GM23248 (cell line): ENCODE measurements around the gene TREX2. TPM values are rescaled to one million over a fixed set of nuclear protein-coding genes. Genes with fewer than 3 reads are reported as not detected.

Experiments used
- DNase-seq: peaks from one replicate; pipeline ENCODE4 v3.0.0-alpha.2; 2015
- H2AFZ ChIP-seq: fragments of 200-600 bp; sonication (generic); 2 replicates; pipeline ENCODE4 v1.6.1; 2016; ENCODE audit warnings: antibody characterized with exemption
- H3F3A ChIP-seq: fragments of 200-600 bp; sonication (generic); 2 replicates; pipeline ENCODE4 v1.6.1; 2016; ENCODE audit warnings: mild to moderate bottlenecking, antibody characterized with exemption, mixed run types; ENCODE audit not compliant: insufficient read depth
- H3K27ac ChIP-seq: fragments of 200-600 bp; sonication (generic); 2 replicates; pipeline ENCODE4 v1.5.1; 2016; ENCODE audit warnings: mild to moderate bottlenecking
- H3K27me3 ChIP-seq: fragments of 200-600 bp; sonication (generic); replicated peaks from 2 replicates; pipeline ENCODE4 v1.6.1; 2016; ENCODE audit warnings: mild to moderate bottlenecking; ENCODE audit not compliant: insufficient read depth
- H3K36me3 ChIP-seq: fragments of 200-600 bp; sonication (generic); 2 replicates; pipeline ENCODE4 v1.6.1; 2016; ENCODE audit warnings: low read depth, mild to moderate bottlenecking
- H3K4me1 ChIP-seq: fragments of 200-600 bp; sonication (generic); 2 replicates; pipeline ENCODE4 v1.6.1; 2016; ENCODE audit warnings: mild to moderate bottlenecking; ENCODE audit not compliant: insufficient read depth
- H3K4me2 ChIP-seq: fragments of 200-600 bp; sonication (generic); one replicate; pipeline ENCODE4 v1.6.1; 2016; ENCODE audit warnings: mild to moderate bottlenecking; ENCODE audit not compliant: unreplicated experiment
- H3K4me3 ChIP-seq: fragments of 200-600 bp; sonication (generic); 2 replicates; pipeline ENCODE4 v1.5.1; 2016; ENCODE audit warnings: mild to moderate bottlenecking
- H3K79me2 ChIP-seq: fragments of 200-600 bp; sonication (generic); 2 replicates; pipeline ENCODE4 v1.6.1; 2016; ENCODE audit warnings: mild to moderate bottlenecking; ENCODE audit not compliant: insufficient read depth
- H3K9ac ChIP-seq: fragments of 200-600 bp; sonication (generic); 2 replicates; pipeline ENCODE4 v1.6.1; 2016; ENCODE audit warnings: mild to moderate bottlenecking
- H3K9me2 ChIP-seq: fragments of 200-600 bp; sonication (generic); 2 replicates; pipeline ENCODE4 v1.6.1; 2016; ENCODE audit warnings: mixed run types, mild to moderate bottlenecking, moderate library complexity; ENCODE audit not compliant: insufficient read depth
- H3K9me3 ChIP-seq: fragments of 200-600 bp; sonication (generic); one replicate; pipeline ENCODE4 v1.6.1; 2017; ENCODE audit warnings: low read depth
- H4K20me1 ChIP-seq: fragments of 200-600 bp; sonication (generic); 2 replicates; pipeline ENCODE4 v1.6.0; 2016; ENCODE audit not compliant: insufficient read depth
- EZH2 ChIP-seq: fragments of 200-600 bp; sonication (generic); IDR thresholded peaks from 2 replicates; pipeline ENCODE4 v1.6.1; 2018; ENCODE audit warnings: antibody characterized with exemption, mild to moderate bottlenecking; ENCODE audit not compliant: insufficient read depth, poor library complexity, severe bottlenecking
- EZH2phosphoT487 ChIP-seq: fragments of 200-600 bp; sonication (generic); IDR thresholded peaks from 2 replicates; pipeline ENCODE4 v1.6.1; 2018; ENCODE audit warnings: antibody characterized with exemption, moderate library complexity, mild to moderate bottlenecking, low read depth; ENCODE audit not compliant: insufficient read depth
- WGBS, 2 experiments: methylation state at CpG; one replicate each; pipeline ENCODE4 v1.1.6; 2015 to 2017; ENCODE audit warnings: low lambda C conversion rate in 2 of 2, low coverage in 1 of 2; ENCODE audit errors: missing lambda C conversion rate in 2 of 2; 5-methylcytosine and 5-hydroxymethylcytosine counted together
- in situ Hi-C: fragments of 300-500 bp; cut with MboI; formaldehyde crosslinking; loops from 2 replicates; pipeline ENCODE4 v1.15.0; 2020
- polyA plus RNA-seq: library from polyadenylated mRNA; unstranded; fragments of >200 nt; fragmentation: Nextera tagmentation; extraction: Ambion mirVana; gene quantifications from 2 replicates; pipeline ENCODE4 v1.2.1, GENCODE V29; 2016
- total RNA-seq: library from RNA; depleted of rRNA; stranded (reverse); fragments of >200 nt; shearing (Covaris generic); gene quantifications from 2 replicates; pipeline ENCODE4 v1.2.3, GENCODE V29; 2014

Gene TREX2
- total and polyA plus RNA-seq, 2 experiments from 2014 or later: 0.24 to 0.76 TPM

GRCh38 chrX:153475271-153475670 is 29.4 kb upstream of the TREX2 start:
- Histone ChIP-seq H3K4me2 (peak overlapping the region; percentile 48), H4K20me1 (no peaks in the 10 kb centered on the region), H3K79me2 (no peaks in the 10 kb centered on the region), H3K4me3 (peak overlapping the region; percentile 47), H3K9ac (peak overlapping the region; percentile 55), H2AFZ (no peak overlapping the region), H3K9me2 (no peaks in the 10 kb centered on the region), H3F3A (0 out of 2 replicates have a peak, but pooled peaks cover 4% of the 10 kb centered on the region), H3K36me3 (no peaks in the 10 kb centered on the region), H3K27ac (peak overlapping the region; percentile 33), H3K4me1 (peaks cover 28% of the 10 kb centered on the region), H3K9me3 (no peaks in the 10 kb centered on the region), H3K27me3 (no peaks in the 10 kb centered on the region)
- 25% methylated on average over 4 to 7 of the region's 7 CpGs for WGBS, 2 experiments
- peak; percentile 33 for DNase-seq
- TF ChIP-seq EZH2phosphoT487 (no peak), EZH2 (no peak)
- in situ Hi-C loops: no loop called here

- H3K4me1 ChIP-seq: peaks cover 28% of the 10 kb centered on the region
- peak overlapping the region; percentile 33 for H3K27ac ChIP-seq
- no peaks in the 10 kb centered on the region for H3K79me2 ChIP-seq
- H3K27me3 ChIP-seq: no peaks in the 10 kb centered on the region
- peak; percentile 83 for DNase-seq
- no peaks in the 10 kb centered on the region for H4K20me1 ChIP-seq
- no peaks in the 10 kb centered on the region for H3K9me3 ChIP-seq
- H3K4me2 ChIP-seq: peak overlapping the region; percentile 48
- H3K36me3 ChIP-seq: no peaks in the 10 kb centered on the region
- TF ChIP-seq EZH2 (no peak), EZH2phosphoT487 (no peak)
- in situ Hi-C loops: no loop called here
- 0 to 2% methylated on average over 1 to 10 of the region's 59 CpGs for WGBS, 2 experiments
- 0 out of 2 replicates have a peak, but pooled peaks cover 4% of the 10 kb centered on the region for H3F3A ChIP-seq
- H3K9ac ChIP-seq: peak overlapping the region; percentile 55
- H3K4me3 ChIP-seq: peak overlapping the region; percentile 47
- H3K9me2 ChIP-seq: no peaks in the 10 kb centered on the region
- H2AFZ ChIP-seq: no peak overlapping the region
These were observed 28.9 kb upstream of the TREX2 start for GRCh38 chrX:153474718-153475117.

- TF ChIP-seq EZH2phosphoT487 (no peak), EZH2 (no peak)
- no peak overlapping the region for H3K4me3 ChIP-seq
- H3K9me2 ChIP-seq: no peaks in the 10 kb centered on the region
- H2AFZ ChIP-seq: no peak overlapping the region
- DNase-seq: no peak
- H3K4me2 ChIP-seq: no peak overlapping the region
- no peaks in the 10 kb centered on the region for H3K9me3 ChIP-seq
- no peaks in the 10 kb centered on the region for H3K79me2 ChIP-seq
- no peaks in the 10 kb centered on the region for H3K27me3 ChIP-seq
- H3F3A ChIP-seq: 0 out of 2 replicates have a peak, but pooled peaks cover 4% of the 10 kb centered on the region
- H3K9ac ChIP-seq: no peak overlapping the region
- no peak overlapping the region for H3K27ac ChIP-seq
- H4K20me1 ChIP-seq: no peaks in the 10 kb centered on the region
- H3K4me1 ChIP-seq: peaks cover 28% of the 10 kb centered on the region
- in situ Hi-C loops: no loop called here
- H3K36me3 ChIP-seq: no peaks in the 10 kb centered on the region
- WGBS, 2 experiments: 75 to 97% methylated on average over 7 to 10 of the region's 10 CpGs
These were observed 28.4 kb upstream of the TREX2 start for GRCh38 chrX:153474266-153474665.

GRCh38 chrX:153473126-153473525 is 27.3 kb upstream of the TREX2 start:
- H3K4me2 ChIP-seq: no peak overlapping the region
- no peaks in the 10 kb centered on the region for H3K9me3 ChIP-seq
- H2AFZ ChIP-seq: no peak overlapping the region
- H3K9ac ChIP-seq: no peak overlapping the region
- TF ChIP-seq EZH2 (no peak), EZH2phosphoT487 (no peak)
- no peaks in the 10 kb centered on the region for H3K9me2 ChIP-seq
- H3K79me2 ChIP-seq: no peaks in the 10 kb centered on the region
- H3K36me3 ChIP-seq: no peaks in the 10 kb centered on the region
- WGBS, 2 experiments: 88 to 94% methylated on average over 3 to 9 of the region's 10 CpGs
- H3K4me3 ChIP-seq: no peak overlapping the region
- in situ Hi-C loops: no loop called here
- H4K20me1 ChIP-seq: no peaks in the 10 kb centered on the region
- H3K4me1 ChIP-seq: peaks cover 27% of the 10 kb centered on the region
- H3K27ac ChIP-seq: no peak overlapping the region
- H3K27me3 ChIP-seq: no peaks in the 10 kb centered on the region
- DNase-seq: no peak
- 0 out of 2 replicates have a peak, but pooled peaks cover 4% of the 10 kb centered on the region for H3F3A ChIP-seq
